T-helper 2 cell (primary cell): ENCODE measurements around the gene DNAH11.
"Not testable (repeated sequence)": the region's sequence is repeated elsewhere in the genome, so short reads cannot be mapped to it uniquely, and the experiment has no call there.

Source experiments
- DNase-seq, 5 experiments: peaks; one replicate each; pipeline versions ENCODE4 v3.0.0 to v3.0.0-alpha.2; 2012 to 2022
- total RNA-seq, 2 donors: gene quantifications; one replicate each; lab custom pipeline; 2026; lab: John Stamatoyannopoulos, UW

Gene DNAH11
- 0 to 0.34 reads per million in 2 donors for total RNA-seq

DNA sequence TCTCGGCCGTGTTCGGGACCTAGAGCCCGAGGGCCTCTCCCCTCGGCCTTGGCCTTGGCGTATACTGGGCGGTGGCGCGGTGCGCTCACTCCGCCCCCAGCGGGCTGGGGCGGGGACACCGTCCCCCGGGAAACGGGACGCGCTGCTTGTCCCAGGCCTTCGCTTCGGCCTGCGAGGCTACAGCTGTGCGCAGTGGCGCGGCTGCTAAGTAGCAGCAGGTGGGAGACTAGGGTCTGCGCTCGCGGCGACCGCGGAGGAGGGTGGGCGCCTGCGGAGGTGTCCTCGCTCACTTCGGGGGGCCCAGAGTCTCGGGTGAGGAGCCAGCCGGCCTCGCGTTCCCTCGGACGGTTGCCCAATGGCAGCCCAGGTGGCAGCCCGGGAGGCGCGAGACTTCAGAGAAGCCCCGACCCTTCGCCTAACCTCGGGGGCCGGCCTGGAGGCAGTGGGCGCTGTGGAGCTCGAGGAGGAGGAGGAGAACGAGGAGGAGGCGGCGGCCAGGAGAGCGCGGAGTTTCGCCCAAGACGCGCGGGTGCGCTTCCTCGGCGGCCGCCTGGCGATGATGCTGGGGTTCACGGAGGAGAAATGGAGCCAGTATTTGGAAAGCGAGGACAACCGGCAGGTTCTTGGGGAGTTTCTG lies at the start of gene DNAH11:
DNAH11 (plus strand) TSS at position 149 of the 637 bp plus-strand sequence; CDS start at position 356, 207 bp downstream.
- DNase-seq = peak in 1 of 5 experiments; percentile 33

GRCh38 chr7:21495731-21496130 lies 47.1 kb upstream of the DNAH11 start:
- DNase-seq = no peak

DNA sequence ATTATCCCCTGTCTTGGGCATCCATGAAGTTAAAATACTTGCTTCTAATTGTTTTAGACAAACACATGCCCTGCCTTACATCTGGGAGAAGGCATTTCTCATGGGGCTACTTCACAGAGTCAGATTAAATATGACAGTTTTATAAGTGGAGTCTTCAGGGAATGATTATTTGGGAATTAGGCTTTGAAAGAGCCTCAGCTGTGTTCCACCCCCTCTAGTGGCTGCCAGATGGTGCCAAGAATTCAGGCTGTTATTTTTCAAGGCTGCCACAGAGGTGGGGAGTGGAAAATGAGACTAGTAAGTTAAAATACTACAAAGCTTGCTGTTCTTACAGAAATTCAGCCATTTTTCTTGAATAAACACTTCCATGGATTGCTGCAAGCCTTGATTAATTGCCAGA lies 45.8 kb upstream of the DNAH11 start:
- no peak for DNase-seq

GRCh38 chr7:21500117-21500832 lies 42.6 kb upstream of the DNAH11 start:
- no peak for DNase-seq

- DNase-seq = no peak
These were observed 38.8 kb upstream of the DNAH11 start for GRCh38 chr7:21504021-21504420.

- DNase-seq = peak in 1 of 5 experiments; percentile 19
These were observed 35.1 kb upstream of the DNAH11 start for GRCh38 chr7:21507627-21508343.

DNA sequence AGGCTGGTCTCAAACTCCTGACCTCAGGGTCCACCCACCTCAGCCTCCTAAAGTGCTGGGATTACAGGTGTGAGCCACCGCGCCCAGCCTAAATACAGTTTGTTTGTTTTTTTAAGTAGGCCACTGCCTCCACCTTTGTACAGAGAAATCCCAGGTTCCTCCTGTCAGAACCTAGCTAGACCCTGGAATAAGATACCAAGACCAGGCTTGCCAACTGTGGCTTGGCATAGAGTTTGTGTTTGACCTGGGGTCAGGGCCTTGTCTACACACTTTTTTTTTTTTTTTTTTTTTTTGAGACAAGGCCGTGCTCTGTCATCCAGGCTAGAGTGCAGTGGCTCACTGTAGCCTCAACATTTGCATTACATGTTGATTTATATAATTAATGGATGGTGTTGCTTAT lies 34.3 kb upstream of the DNAH11 start:
- no peak for DNase-seq

DNA sequence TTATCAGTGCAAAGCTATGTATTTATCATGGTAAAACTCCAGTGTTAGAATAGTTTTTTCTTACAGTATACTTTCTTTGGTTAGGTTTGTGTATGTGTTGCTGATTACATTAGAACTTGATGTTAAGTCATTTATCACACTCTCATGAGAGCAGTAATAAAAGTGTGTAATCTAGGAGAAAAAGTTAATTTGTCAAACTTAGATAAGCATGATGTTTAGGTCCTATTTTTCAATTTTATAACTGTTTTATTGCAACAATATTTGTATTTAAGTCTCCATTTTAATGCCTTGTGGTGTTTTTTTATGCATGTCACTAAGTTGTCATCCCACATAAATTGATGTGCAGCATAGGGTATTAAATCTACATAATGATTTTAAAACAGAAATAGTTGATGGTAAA lies 28.8 kb upstream of the DNAH11 start:
- no peak for DNase-seq

- DNase-seq = no peak
These were observed 18.2 kb upstream of the DNAH11 start for GRCh38 chr7:21524680-21525079.

- DNase-seq = peak in 1 of 5 experiments; percentile 13
These were observed 16.8 kb upstream of the DNAH11 start for GRCh38 chr7:21526007-21526406.

DNA sequence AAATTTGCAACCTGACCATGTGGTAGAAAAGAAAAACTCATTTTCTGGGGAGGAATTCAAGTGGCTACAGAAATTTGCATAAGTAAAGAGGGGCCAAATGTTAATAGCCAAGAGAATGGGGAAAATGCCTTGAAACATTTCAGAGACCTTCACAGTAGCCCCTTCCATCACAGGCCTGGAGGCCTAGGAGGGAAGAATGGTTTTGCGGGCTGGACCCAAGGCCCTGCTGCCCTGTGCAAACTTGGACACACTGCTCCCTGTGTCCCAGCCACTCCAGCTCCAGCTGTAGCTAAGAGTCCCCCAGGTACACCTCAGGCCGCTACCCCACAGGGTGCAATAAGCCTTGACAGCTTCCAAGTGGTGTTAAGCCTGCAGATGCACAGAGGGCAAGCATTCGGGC lies 16.4 kb upstream of the DNAH11 start:
- no peak for DNase-seq

GRCh38 chr7:21532485-21532884 lies 10.4 kb upstream of the DNAH11 start:
- DNase-seq = not testable (repeated sequence)

DNA sequence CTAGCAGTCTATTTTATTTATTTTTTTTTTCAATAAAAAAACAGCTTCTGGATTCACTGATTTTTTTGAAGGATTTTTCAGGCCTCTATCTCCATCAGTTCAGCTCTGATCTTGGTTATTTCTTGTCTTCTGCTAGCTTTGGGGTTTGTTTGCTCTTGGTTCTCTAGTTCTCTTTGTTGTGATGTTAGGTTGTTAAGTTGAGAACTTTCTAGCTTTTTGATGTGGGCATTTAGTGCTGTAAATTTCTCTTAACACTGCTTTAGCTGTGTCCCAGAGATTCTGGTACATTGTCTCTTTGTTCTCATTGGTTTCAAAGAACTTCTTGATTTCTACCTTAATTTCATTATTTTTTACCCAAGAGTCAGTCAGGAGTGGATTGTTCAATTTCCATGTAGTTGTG lies 9.2 kb upstream of the DNAH11 start:
- DNase-seq = not testable (repeated sequence)

- DNase-seq = not testable (repeated sequence)
These were observed 6.3 kb upstream of the DNAH11 start for GRCh38 chr7:21536445-21537118.

GRCh38 chr7:21538936-21539495 lies 3.8 kb upstream of the DNAH11 start:
- DNase-seq = no peak

- DNase-seq = peak in 1 of 5 experiments; percentile 22
These were observed 876 bp downstream of the DNAH11 start for GRCh38 chr7:21543528-21544302.

GRCh38 chr7:21544303-21544656 lies 1.4 kb downstream of the DNAH11 start:
- no peak for DNase-seq

- DNase-seq = no peak
These were observed 1.9 kb downstream of the DNAH11 start for GRCh38 chr7:21544715-21545114.

DNA sequence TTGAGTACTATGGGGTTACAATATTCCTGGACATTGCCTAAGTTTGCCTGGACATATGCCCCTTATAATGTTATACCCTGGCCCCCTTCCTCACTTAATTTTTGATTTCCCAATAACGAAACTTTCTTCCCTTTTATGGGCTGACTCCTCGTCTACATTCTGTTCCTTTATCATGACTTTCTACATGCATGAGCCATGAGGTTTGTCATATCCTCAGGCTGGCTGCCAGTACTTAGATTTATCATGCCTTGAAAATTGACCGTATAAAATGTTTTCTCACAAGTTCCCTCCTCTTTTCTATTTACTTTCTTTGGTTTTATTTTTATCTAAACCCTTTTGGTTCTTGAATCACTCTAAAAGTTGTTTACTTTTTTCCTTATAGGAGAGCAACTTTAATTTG lies 4.7 kb downstream of the DNAH11 start:
- DNase-seq = no peak

- DNase-seq = no peak
These were observed 5.7 kb downstream of the DNAH11 start for GRCh38 chr7:21548491-21548890.

- DNase-seq = no peak
These were observed 7.2 kb downstream of the DNAH11 start for GRCh38 chr7:21550076-21550475.
